Peyer's patch (tissue), 4 donors: Measurements from ENCODE around the gene PFN1. TPM values are rescaled to one million over a fixed set of nuclear protein-coding genes. Genes with fewer than 3 reads are reported as not detected.
A peak's percentile ranks its signal among the peaks of the same experiment; 100 is the strongest.

ENCODE experiments used
- DNase-seq, 3 donors: peaks; one replicate each; pipeline ENCODE4 v3.0.0-alpha.2; 2017 to 2019
- H3K27ac ChIP-seq, 4 donors: fragments of 200-600 bp; sonication (generic); one replicate each; pipeline ENCODE4 v1.5.1; 2016 to 2019
- H3K27me3 ChIP-seq, 2 donors: fragments of 200-600 bp; sonication (generic); one replicate each; pipeline ENCODE4 v1.5.1; 2019
- H3K36me3 ChIP-seq, 3 donors: fragments of 200-600 bp; sonication (generic); one replicate each; pipeline ENCODE4 v1.5.1; 2016 to 2019
- H3K4me1 ChIP-seq, 4 donors: fragments of 200-600 bp; sonication (generic); one replicate each; pipeline ENCODE4 v1.5.1; 2016 to 2019
- H3K4me3 ChIP-seq, 4 donors: fragments of 200-600 bp; sonication (generic); 1 replicate in 3 of 4; 2 replicates in 1 of 4; pipeline ENCODE4 v1.5.1; 2016 to 2019; ENCODE audit warnings: mild to moderate bottlenecking in 1 of 4
- H3K9me3 ChIP-seq, 4 donors: fragments of 200-600 bp; sonication (generic); one replicate each; pipeline ENCODE4 v1.5.1; 2016 to 2019; ENCODE audit warnings: mild to moderate bottlenecking in 1 of 4
- CTCF ChIP-seq, 6 experiments: fragments of 450-650 bp in 4 of 6; fragments of 200-600 bp in 2 of 6; sonication (generic) in 1 of 6; IDR thresholded peaks; one replicate each; pipeline ENCODE4 v1.5.1; 2017 to 2019; ENCODE audit warnings: antibody characterized with exemption in 6 of 6, mild to moderate bottlenecking in 3 of 6, moderate library complexity in 1 of 6
- POLR2A ChIP-seq, 2 donors: fragments of 450-650 bp; IDR thresholded peaks; one replicate each; pipeline ENCODE4 v1.5.1; 2017; ENCODE audit warnings: antibody characterized with exemption in 2 of 2, mild to moderate bottlenecking in 2 of 2, moderate library complexity in 2 of 2
- total RNA-seq, 4 donors: library from RNA; depleted of rRNA; stranded (reverse); fragments of >200 nt; gene quantifications; one replicate each; pipeline ENCODE4 v1.1.0, GENCODE V29; 2016

The PFN1 gene
- total RNA-seq, 4 donors from 2014 or later = 530 to 1,064 (median 855) TPM

GRCh38 chr17:4944554-4945175 lies 3.7 kb downstream of the PFN1 start:
- Histone ChIP-seq H3K36me3 (peaks cover 0 to 45% (median 0%) of the 10 kb centered on the region in 3 donors), H3K27me3 (no peaks in the 10 kb centered on the region), H3K9me3 (no peaks in the 10 kb centered on the region), H3K4me3 (peak overlapping the region in 3 of 4 donors; percentile 10 to 95 (median 29)), H3K27ac (peak overlapping the region; percentile 71 to 99 (median 98)), H3K4me1 (peaks cover 0 to 59% (median 38%) of the 10 kb centered on the region in 4 donors)
- DNase-seq = no peak
- peak in 1 of 2 donors; percentile 21 for TF ChIP-seq POLR2A (IDR thresholded peaks at IDR 0.05)
- no peak for TF ChIP-seq CTCF (IDR thresholded peaks at IDR 0.05)

- Histone ChIP-seq H3K9me3 (no peaks in the 10 kb centered on the region), H3K27ac (peak overlapping the region; percentile 71 to 99 (median 98)), H3K4me3 (peak overlapping the region in 1 of 4 donors; percentile 29), H3K4me1 (peaks cover 0 to 60% (median 38%) of the 10 kb centered on the region in 4 donors), H3K36me3 (peaks cover 0 to 45% (median 0%) of the 10 kb centered on the region in 3 donors), H3K27me3 (no peaks in the 10 kb centered on the region)
- peak in 2 of 3 donors; percentile 72 to 77 for DNase-seq
- TF ChIP-seq POLR2A (IDR thresholded peaks at IDR 0.05) = no peak
- no peak for TF ChIP-seq CTCF (IDR thresholded peaks at IDR 0.05)
Observed at GRCh38 chr17:4944163-4944553, 4.2 kb downstream of the PFN1 start.

- TF ChIP-seq POLR2A (IDR thresholded peaks at IDR 0.05) = no peak
- no peak for TF ChIP-seq CTCF (IDR thresholded peaks at IDR 0.05)
- Histone ChIP-seq H3K4me3 (no peak overlapping the region), H3K9me3 (no peaks in the 10 kb centered on the region), H3K27me3 (no peaks in the 10 kb centered on the region), H3K36me3 (peaks cover 0 to 51% (median 0%) of the 10 kb centered on the region in 3 donors), H3K4me1 (peaks cover 0 to 72% (median 43%) of the 10 kb centered on the region in 4 donors), H3K27ac (peak overlapping the region in 2 of 4 donors; percentile 17 to 99)
- no peak for DNase-seq
Observed at GRCh38 chr17:4942760-4943508, 5.4 kb downstream of the PFN1 start.

GRCh38 chr17:4941319-4941610 lies 7.1 kb downstream of the PFN1 start:
- no peak for DNase-seq
- peaks cover 0 to 63% (median 0%) of the 10 kb centered on the region in 3 donors for H3K36me3 ChIP-seq
- H3K9me3 ChIP-seq = no peaks in the 10 kb centered on the region

More at GRCh38 chr17:4941319-4941610, 7.1 kb downstream of the PFN1 start:
- H3K4me3 ChIP-seq = peak overlapping the region; percentile 62 to 89 (median 78)
- H3K4me1 ChIP-seq = peaks cover 0 to 70% (median 39%) of the 10 kb centered on the region in 4 donors
- H3K27me3 ChIP-seq = no peaks in the 10 kb centered on the region
- H3K27ac ChIP-seq = peak overlapping the region; percentile 85 to 97 (median 96)
- TF ChIP-seq CTCF (IDR thresholded peaks at IDR 0.05) = no peak
